HepG2 (cell line): ENCODE measurements around the gene TRH. TPM values are rescaled to one million over a fixed set of nuclear protein-coding genes. Genes with fewer than 3 reads are reported as not detected.
A peak's percentile ranks its signal among the peaks of the same experiment; 100 is the strongest.

ENCODE experiments used
- ARID5B ChIP-seq: IDR thresholded peaks from 2 replicates; pipeline ENCODE4 v1.4.0; 2020; ENCODE audit warnings: mild to moderate bottlenecking, missing genetic modification reagents
- ATAD3A ChIP-seq: sonication (generic); formaldehyde crosslinking; IDR thresholded peaks from 2 replicates; pipeline ENCODE4 v1.4.0; 2020; ENCODE audit warnings: missing genetic modification reagents
- DRAP1 ChIP-seq: IDR thresholded peaks from 2 replicates; pipeline ENCODE4 v1.6.1; 2016; ENCODE audit warnings: missing genetic modification reagents, missing compliant biosample characterization
- ETV6 ChIP-seq: sonication (generic); formaldehyde crosslinking; conservative IDR thresholded peaks from 2 replicates; pipeline ENCODE4 v1.4.0; 2020; ENCODE audit warnings: missing genetic modification reagents
- FOSL1 ChIP-seq: sonication (generic); formaldehyde crosslinking; IDR thresholded peaks from 2 replicates; pipeline ENCODE4 v1.9.0; 2021; ENCODE audit warnings: missing genetic modification reagents, borderline replicate concordance
- HNF1B ChIP-seq: sonication (generic); formaldehyde crosslinking; IDR thresholded peaks from 2 replicates; pipeline ENCODE4 v1.5.1; 2020; ENCODE audit warnings: mild to moderate bottlenecking, moderate library complexity, missing genetic modification reagents
- KLF16 ChIP-seq, 2 experiments: sonication (generic) in 1 of 2; formaldehyde crosslinking in 1 of 2; IDR thresholded peaks; 2 replicates each; pipeline versions ENCODE4 v1.6.1 to v1.8.0; 2016 to 2023; ENCODE audit warnings: missing genetic modification reagents in 2 of 2, missing compliant biosample characterization in 1 of 2
- MXI1 ChIP-seq: IDR thresholded peaks from 3 replicates; pipeline ENCODE4 v1.6.1; 2012; ENCODE audit warnings: low read depth, low read length, inconsistent platforms, borderline replicate concordance
- NFYB ChIP-seq: sonication (generic); formaldehyde crosslinking; IDR thresholded peaks from 2 replicates; pipeline ENCODE4 v1.4.0; 2020; ENCODE audit warnings: missing genetic modification reagents
- PAF1 ChIP-seq: IDR thresholded peaks from 2 replicates; pipeline ENCODE4 v1.6.1; 2016; ENCODE audit warnings: missing genetic modification reagents, missing compliant biosample characterization
- PHB2 ChIP-seq: fragments of 450-650 bp; IDR thresholded peaks from 2 replicates; pipeline ENCODE4 v1.6.1; 2018; ENCODE audit not compliant: partially characterized antibody
- POLR2AphosphoS2 ChIP-seq: IDR thresholded peaks from 2 replicates; pipeline ENCODE4 v1.6.1; 2011; ENCODE audit warnings: low read depth, low read length, improper control_type of control experiment
- SMARCE1 ChIP-seq: fragments of 450-650 bp; IDR thresholded peaks from 2 replicates; pipeline ENCODE4 v1.6.1; 2017; ENCODE audit warnings: borderline replicate concordance
- SP1 ChIP-seq, 2 experiments: fragments of 450-650 bp in 1 of 2; sonication (generic) in 1 of 2; formaldehyde crosslinking in 1 of 2; IDR thresholded peaks; 2 replicates each; pipeline versions ENCODE4 v1.4.0 to v1.6.1; 2016 to 2020; ENCODE audit warnings: missing genetic modification reagents in 1 of 2
- TBX2 ChIP-seq: sonication (generic); formaldehyde crosslinking; IDR thresholded peaks from 2 replicates; pipeline ENCODE4 v1.5.0; 2020; ENCODE audit warnings: missing genetic modification reagents, mild to moderate bottlenecking, borderline replicate concordance
- TFE3 ChIP-seq: IDR thresholded peaks from 2 replicates; pipeline ENCODE4 v1.6.1; 2016
- TP53 ChIP-seq: sonication (generic); formaldehyde crosslinking; conservative IDR thresholded peaks from 2 replicates; pipeline ENCODE4 v1.4.0; 2020; ENCODE audit warnings: missing genetic modification reagents
- ZFYVE20 ChIP-seq: sonication (generic); formaldehyde crosslinking; IDR thresholded peaks from 2 replicates; pipeline ENCODE4 v1.8.0; 2023; ENCODE audit warnings: low read depth, mild to moderate bottlenecking, moderate library complexity, missing genetic modification reagents, borderline replicate concordance
- ZNF230 ChIP-seq: sonication (generic); formaldehyde crosslinking; IDR thresholded peaks from 2 replicates; pipeline ENCODE4 v1.4.0; 2020; ENCODE audit warnings: mild to moderate bottlenecking, missing genetic modification reagents
- ZNF44 ChIP-seq: sonication (generic); formaldehyde crosslinking; IDR thresholded peaks from 2 replicates; pipeline ENCODE4 v1.5.1; 2020; ENCODE audit warnings: mild to moderate bottlenecking, missing genetic modification reagents
- ZNF703 ChIP-seq: sonication (generic); formaldehyde crosslinking; IDR thresholded peaks from 2 replicates; pipeline ENCODE4 v1.5.1; 2020; ENCODE audit warnings: missing genetic modification reagents, mild to moderate bottlenecking, moderate library complexity, borderline replicate concordance
- ZNF710 ChIP-seq: sonication (generic); formaldehyde crosslinking; IDR thresholded peaks from 2 replicates; pipeline ENCODE4 v1.5.0; 2020; ENCODE audit warnings: mild to moderate bottlenecking, missing genetic modification reagents, borderline replicate concordance
- polyA plus RNA-seq, 8 experiments: library from polyadenylated mRNA; depleted of rRNA in 3 of 8; stranded (reverse) in 7 of 8; unstranded in 1 of 8; fragments of >200 nt; fragmentation: Illumina TruSeq in 4 of 8; extraction: Trizol in 4 of 8; gene quantifications; 2 replicates each; pipeline versions ENCODE4 v1.2.1 to v1.2.3, GENCODE V29; 2011 to 2016; ENCODE audit warnings: low read depth in 4 of 8, missing spikeins in 1 of 8, mixed read lengths in 1 of 8; ENCODE audit not compliant: insufficient read depth in 1 of 8
- total RNA-seq, 5 experiments: library from RNA; depleted of rRNA; stranded (reverse); fragments of >200 nt; fragmentation: Illumina TruSeq; extraction: Trizol; gene quantifications; 2 replicates each; pipeline ENCODE4 v1.2.3, GENCODE V29; 2016; ENCODE audit warnings: low read depth in 1 of 5

TRH gene
- total and polyA plus RNA-seq, 2 of the 13 experiments (the other 11 are each of a cell fraction or from before 2014, with no cell fraction given), result not detected

GRCh38 chr3:129936757-129937156, 37.8 kb upstream of the TRH start (continued):
- TF ChIP-seq ZNF703 (no peak), ATAD3A (CRISPR knock-in tag) (no peak), ZFYVE20 (CRISPR knock-in tag) (no peak), POLR2AphosphoS2 (no peak), NFYB (peak; percentile 87), TP53 (CRISPR knock-in tag) (no peak), ZNF230 (CRISPR knock-in tag) (no peak), SMARCE1 (no peak), MXI1 (no peak), PAF1 (CRISPR knock-in tag) (no peak), ARID5B (CRISPR knock-in tag) (0 out of 2 replicates have a peak, but pooled peaks have one; percentile 21), ZNF710 (CRISPR knock-in tag) (no peak), SP1 (IDR thresholded peaks at IDR 0.05) (no peak), SP1 (CRISPR knock-in tag; IDR thresholded peaks at IDR 0.05) (no peak), PHB2 (no peak), TBX2 (CRISPR knock-in tag) (no peak), ZNF44 (CRISPR knock-in tag) (peak; percentile 49; the same call in 1 of the 2 replicates), KLF16 (CRISPR knock-in tag; IDR thresholded peaks at IDR 0.05) (peak in 1 of 2 experiments; percentile 67; a peak in 2 of 4 replicates), TFE3 (CRISPR knock-in tag) (peak; percentile 67; the same call in 1 of the 2 replicates), ETV6 (CRISPR knock-in tag) (no peak), FOSL1 (CRISPR knock-in tag) (no peak), DRAP1 (CRISPR knock-in tag) (peak; percentile 83), HNF1B (CRISPR knock-in tag) (no peak)
